GM12891 (cell line): ENCODE data around the gene WDR27.

Experiments
- PAX5 ChIP-seq: IDR thresholded peaks from 2 replicates; pipeline ENCODE4 v1.6.1; 2011; ENCODE audit warnings: low read length, moderate library complexity, mild to moderate bottlenecking; ENCODE audit not compliant: insufficient read depth, severe bottlenecking
- POLR2A ChIP-seq: IDR thresholded peaks from 2 replicates; pipeline ENCODE4 v1.6.1; 2011; ENCODE audit warnings: low read depth, low read length, control low read depth
- POLR2AphosphoS5 ChIP-seq: IDR thresholded peaks from 2 replicates; pipeline ENCODE4 v1.6.1; 2011; ENCODE audit warnings: low read depth, low read length, control low read depth
- POU2F2 ChIP-seq: IDR thresholded peaks from 2 replicates; pipeline ENCODE4 v1.6.1; 2011; ENCODE audit warnings: low read depth, mild to moderate bottlenecking, control low read depth, low read length, moderate library complexity
- SPI1 ChIP-seq: IDR thresholded peaks from 2 replicates; pipeline ENCODE4 v1.6.1; 2011; ENCODE audit warnings: low read depth, low read length, control low read depth
- TAF1 ChIP-seq: IDR thresholded peaks from 2 replicates; pipeline ENCODE4 v1.6.1; 2011; ENCODE audit warnings: low read depth, low read length, control low read depth

DNA sequence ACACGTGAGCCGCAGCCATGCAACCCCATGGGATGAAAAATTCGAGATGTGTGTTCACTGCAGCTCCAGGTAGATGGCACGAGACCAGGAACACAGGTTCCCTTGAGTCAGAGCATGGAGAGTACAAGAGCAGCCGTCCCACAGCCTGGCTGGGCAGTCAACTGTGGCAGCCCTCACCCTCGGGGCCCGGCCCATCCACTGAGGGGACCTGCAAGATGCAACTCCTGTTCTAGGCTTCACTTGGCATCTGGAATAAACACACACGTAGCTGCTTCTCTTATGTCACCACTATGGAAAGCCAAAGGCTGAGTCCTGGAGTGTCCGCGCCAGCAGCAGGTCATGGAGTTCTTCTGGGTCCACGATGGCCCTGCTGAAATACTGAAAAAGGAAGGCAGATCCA lies 77.0 kb downstream of the WDR27 start:
- TF ChIP-seq POLR2AphosphoS5 (no peak), SPI1 (no peak), POLR2A (no peak), TAF1 (no peak), PAX5 (no peak), POU2F2 (no peak)
